ENCODE measurements around the gene GLI3. TPM values are rescaled to one million over a fixed set of nuclear protein-coding genes. Genes with fewer than 3 reads are reported as not detected.

GLI3 gene
- total RNA-seq, 1 experiment from 2014 or later: 46.2 TPM

DNA sequence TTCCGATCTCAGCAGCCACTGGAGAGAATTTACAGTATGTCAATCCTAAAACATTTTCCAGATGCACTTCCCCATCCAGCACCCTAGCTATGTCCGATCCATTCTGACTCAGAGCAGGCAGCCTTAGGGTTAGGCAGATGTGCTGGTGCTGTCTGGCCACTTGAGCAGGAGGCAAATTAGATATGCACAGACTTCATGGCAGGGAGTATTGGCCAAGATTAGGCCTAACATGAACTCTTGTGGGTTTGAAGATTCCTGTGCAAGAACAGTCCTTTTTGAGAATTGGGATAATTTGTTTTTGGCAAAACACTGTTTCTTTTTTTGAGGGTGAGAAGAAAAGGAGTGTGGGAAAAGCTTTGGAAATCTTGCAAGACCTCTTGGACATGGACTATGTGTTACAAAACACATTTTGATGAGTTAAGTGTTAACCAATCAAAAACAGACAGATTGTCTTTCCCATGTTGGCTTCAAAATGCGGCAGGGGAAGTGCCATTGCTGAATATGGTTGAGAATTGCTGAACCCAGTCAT is 315.5 kb downstream of the GLI3 start (continued):
- TF ChIP-seq, protein P1, sequence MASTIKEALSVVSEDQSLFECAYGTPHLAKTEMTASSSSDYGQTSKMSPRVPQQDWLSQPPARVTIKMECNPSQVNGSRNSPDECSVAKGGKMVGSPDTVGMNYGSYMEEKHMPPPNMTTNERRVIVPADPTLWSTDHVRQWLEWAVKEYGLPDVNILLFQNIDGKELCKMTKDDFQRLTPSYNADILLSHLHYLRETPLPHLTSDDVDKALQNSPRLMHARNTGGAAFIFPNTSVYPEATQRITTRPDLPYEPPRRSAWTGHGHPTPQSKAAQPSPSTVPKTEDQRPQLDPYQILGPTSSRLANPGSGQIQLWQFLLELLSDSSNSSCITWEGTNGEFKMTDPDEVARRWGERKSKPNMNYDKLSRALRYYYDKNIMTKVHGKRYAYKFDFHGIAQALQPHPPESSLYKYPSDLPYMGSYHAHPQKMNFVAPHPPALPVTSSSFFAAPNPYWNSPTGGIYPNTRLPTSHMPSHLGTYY (CRISPR knock-in tag; IDR thresholded peaks at IDR 0.05): no peak
- TF ChIP-seq NR2C2 (CRISPR knock-in tag; IDR thresholded peaks at IDR 0.05): no peak
- no peak for TF ChIP-seq RORB (CRISPR knock-in tag; IDR thresholded peaks at IDR 0.05)
- TF ChIP-seq, protein P2, sequence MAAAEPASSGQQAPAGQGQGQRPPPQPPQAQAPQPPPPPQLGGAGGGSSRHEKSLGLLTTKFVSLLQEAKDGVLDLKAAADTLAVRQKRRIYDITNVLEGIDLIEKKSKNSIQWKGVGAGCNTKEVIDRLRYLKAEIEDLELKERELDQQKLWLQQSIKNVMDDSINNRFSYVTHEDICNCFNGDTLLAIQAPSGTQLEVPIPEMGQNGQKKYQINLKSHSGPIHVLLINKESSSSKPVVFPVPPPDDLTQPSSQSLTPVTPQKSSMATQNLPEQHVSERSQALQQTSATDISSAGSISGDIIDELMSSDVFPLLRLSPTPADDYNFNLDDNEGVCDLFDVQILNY (CRISPR knock-in tag; IDR thresholded peaks at IDR 0.05): no peak

DNA sequence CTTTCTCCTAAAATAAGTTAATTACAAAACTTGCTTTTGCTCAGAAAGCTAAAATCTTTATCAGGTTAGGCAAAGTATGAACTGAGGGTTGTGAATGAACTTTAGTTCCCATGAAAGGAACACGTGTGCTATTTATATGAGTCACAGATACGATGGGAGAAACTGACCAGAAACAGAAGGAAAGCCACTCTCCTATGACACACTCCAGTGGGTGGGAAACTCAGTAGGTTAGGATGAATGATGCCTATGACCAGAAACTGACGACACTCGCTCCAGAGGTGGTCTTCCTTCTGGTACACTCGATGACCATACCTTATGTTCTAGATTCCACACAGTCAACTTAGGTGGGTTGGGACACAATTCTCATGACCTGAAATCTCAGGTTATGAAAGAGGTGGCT is 318.4 kb downstream of the GLI3 start:
- ATAC-seq (no peak), DNase-seq (ENCODE audit: low spot score) (no peak)
- Mint-ChIP-seq H3K4me1 (no peaks in the 10 kb centered on the region), H3K27ac (no peak overlapping the region), H3K27me3 (ENCODE audit: low read depth) (no peaks in the 10 kb centered on the region), H3K4me3 (no peak overlapping the region), H3K36me3 (no peaks in the 10 kb centered on the region), H3K9me3 (peaks cover 5% of the 10 kb centered on the region; the same call in 1 of the 2 replicates)
- ChIA-PET CTCF (no interaction called here), POLR2A (no interaction called here)
- TF ChIP-seq SOX15 (CRISPR knock-in tag; IDR thresholded peaks at IDR 0.05) (no peak), ZNF416 (CRISPR knock-in tag; IDR thresholded peaks at IDR 0.05) (no peak), GABPB1 (CRISPR knock-in tag; IDR thresholded peaks at IDR 0.05) (no peak), NFE2L1 (CRISPR knock-in tag; IDR thresholded peaks at IDR 0.05) (no peak), ESRRA (CRISPR knock-in tag; IDR thresholded peaks at IDR 0.05; ENCODE audit: borderline replicate concordance) (no peak), TEAD1 (CRISPR knock-in tag; IDR thresholded peaks at IDR 0.05) (no peak), KAT7 (CRISPR knock-in tag; IDR thresholded peaks at IDR 0.05; ENCODE audit: borderline replicate concordance) (no peak)
- TF ChIP-seq, protein P3, sequence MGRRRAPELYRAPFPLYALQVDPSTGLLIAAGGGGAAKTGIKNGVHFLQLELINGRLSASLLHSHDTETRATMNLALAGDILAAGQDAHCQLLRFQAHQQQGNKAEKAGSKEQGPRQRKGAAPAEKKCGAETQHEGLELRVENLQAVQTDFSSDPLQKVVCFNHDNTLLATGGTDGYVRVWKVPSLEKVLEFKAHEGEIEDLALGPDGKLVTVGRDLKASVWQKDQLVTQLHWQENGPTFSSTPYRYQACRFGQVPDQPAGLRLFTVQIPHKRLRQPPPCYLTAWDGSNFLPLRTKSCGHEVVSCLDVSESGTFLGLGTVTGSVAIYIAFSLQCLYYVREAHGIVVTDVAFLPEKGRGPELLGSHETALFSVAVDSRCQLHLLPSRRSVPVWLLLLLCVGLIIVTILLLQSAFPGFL (CRISPR knock-in tag; IDR thresholded peaks at IDR 0.05; ENCODE audit: borderline replicate concordance): no peak
- TF ChIP-seq, protein P2 (CRISPR knock-in tag; IDR thresholded peaks at IDR 0.05): no peak
- TF ChIP-seq, protein P4, sequence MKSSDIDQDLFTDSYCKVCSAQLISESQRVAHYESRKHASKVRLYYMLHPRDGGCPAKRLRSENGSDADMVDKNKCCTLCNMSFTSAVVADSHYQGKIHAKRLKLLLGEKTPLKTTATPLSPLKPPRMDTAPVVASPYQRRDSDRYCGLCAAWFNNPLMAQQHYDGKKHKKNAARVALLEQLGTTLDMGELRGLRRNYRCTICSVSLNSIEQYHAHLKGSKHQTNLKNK (CRISPR knock-in tag; IDR thresholded peaks at IDR 0.05): no peak
- TF ChIP-seq, protein P5, sequence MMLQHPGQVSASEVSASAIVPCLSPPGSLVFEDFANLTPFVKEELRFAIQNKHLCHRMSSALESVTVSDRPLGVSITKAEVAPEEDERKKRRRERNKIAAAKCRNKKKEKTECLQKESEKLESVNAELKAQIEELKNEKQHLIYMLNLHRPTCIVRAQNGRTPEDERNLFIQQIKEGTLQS (CRISPR knock-in tag; conservative IDR thresholded peaks at IDR 0.05): no peak
- TF ChIP-seq, protein P6, sequence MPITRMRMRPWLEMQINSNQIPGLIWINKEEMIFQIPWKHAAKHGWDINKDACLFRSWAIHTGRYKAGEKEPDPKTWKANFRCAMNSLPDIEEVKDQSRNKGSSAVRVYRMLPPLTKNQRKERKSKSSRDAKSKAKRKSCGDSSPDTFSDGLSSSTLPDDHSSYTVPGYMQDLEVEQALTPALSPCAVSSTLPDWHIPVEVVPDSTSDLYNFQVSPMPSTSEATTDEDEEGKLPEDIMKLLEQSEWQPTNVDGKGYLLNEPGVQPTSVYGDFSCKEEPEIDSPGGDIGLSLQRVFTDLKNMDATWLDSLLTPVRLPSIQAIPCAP (CRISPR knock-in tag; IDR thresholded peaks at IDR 0.05): no peak
- TF ChIP-seq, protein P7, sequence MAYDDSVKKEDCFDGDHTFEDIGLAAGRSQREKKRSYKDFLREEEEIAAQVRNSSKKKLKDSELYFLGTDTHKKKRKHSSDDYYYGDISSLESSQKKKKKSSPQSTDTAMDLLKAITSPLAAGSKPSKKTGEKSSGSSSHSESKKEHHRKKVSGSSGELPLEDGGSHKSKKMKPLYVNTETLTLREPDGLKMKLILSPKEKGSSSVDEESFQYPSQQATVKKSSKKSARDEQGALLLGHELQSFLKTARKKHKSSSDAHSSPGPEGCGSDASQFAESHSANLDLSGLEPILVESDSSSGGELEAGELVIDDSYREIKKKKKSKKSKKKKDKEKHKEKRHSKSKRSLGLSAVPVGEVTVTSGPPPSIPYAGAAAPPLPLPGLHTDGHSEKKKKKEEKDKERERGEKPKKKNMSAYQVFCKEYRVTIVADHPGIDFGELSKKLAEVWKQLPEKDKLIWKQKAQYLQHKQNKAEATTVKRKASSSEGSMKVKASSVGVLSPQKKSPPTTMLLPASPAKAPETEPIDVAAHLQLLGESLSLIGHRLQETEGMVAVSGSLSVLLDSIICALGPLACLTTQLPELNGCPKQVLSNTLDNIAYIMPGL (CRISPR knock-in tag; IDR thresholded peaks at IDR 0.05): no peak
- TF ChIP-seq, protein P8, sequence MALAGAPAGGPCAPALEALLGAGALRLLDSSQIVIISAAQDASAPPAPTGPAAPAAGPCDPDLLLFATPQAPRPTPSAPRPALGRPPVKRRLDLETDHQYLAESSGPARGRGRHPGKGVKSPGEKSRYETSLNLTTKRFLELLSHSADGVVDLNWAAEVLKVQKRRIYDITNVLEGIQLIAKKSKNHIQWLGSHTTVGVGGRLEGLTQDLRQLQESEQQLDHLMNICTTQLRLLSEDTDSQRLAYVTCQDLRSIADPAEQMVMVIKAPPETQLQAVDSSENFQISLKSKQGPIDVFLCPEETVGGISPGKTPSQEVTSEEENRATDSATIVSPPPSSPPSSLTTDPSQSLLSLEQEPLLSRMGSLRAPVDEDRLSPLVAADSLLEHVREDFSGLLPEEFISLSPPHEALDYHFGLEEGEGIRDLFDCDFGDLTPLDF (CRISPR knock-in tag; IDR thresholded peaks at IDR 0.05): no peak

All from WTC11 (cell line).